Muscle of leg (tissue), 11 donors: Measurements from ENCODE around the gene TESK2. TPM values are rescaled to one million over a fixed set of nuclear protein-coding genes. Genes with fewer than 3 reads are reported as not detected.
"Not testable (repeated sequence)": the region's sequence is repeated elsewhere in the genome, so short reads cannot be mapped to it uniquely, and the experiment has no call there.

Source experiments
- DNase-seq: peaks from one replicate; pipeline ENCODE4 v3.0.0; 2013
- H3K27ac ChIP-seq: one replicate; pipeline ENCODE4 v1.5.1; 2013; ENCODE audit warnings: mild to moderate bottlenecking, low read length, control low read depth
- H3K27me3 ChIP-seq: one replicate; pipeline ENCODE4 v1.6.1; 2013; ENCODE audit warnings: low read length; ENCODE audit not compliant: control insufficient read depth, insufficient read depth
- H3K36me3 ChIP-seq: one replicate; pipeline ENCODE4 v1.6.1; 2013; ENCODE audit warnings: low read length; ENCODE audit not compliant: control insufficient read depth, insufficient read depth
- H3K4me1 ChIP-seq: one replicate; pipeline ENCODE4 v1.6.1; 2013; ENCODE audit warnings: low read length; ENCODE audit not compliant: control insufficient read depth, insufficient read depth
- H3K4me3 ChIP-seq: one replicate; pipeline ENCODE4 v1.5.1; 2013; ENCODE audit warnings: low read length, control low read depth
- H3K9me3 ChIP-seq: replicated peaks from 2 replicates; pipeline ENCODE4 v1.6.1; 2013; ENCODE audit warnings: low read depth, low read length; ENCODE audit not compliant: control insufficient read depth
- WGBS: methylation state at CpG from one replicate; pipeline ENCODE4 v1.1.5; 2013; ENCODE audit warnings: missing lambda C conversion rate; ENCODE audit not compliant: insufficient coverage; 5-methylcytosine and 5-hydroxymethylcytosine counted together
- polyA plus RNA-seq, 8 donors: library from polyadenylated mRNA; unstranded; fragments of 120-200 nt; gene quantifications; one replicate each; pipeline versions ENCODE4 v1.2.1 to v1.2.3, GENCODE V29; 2013; ENCODE audit warnings: inconsistent platforms in 1 of 8, low replicate concordance in 1 of 8; ENCODE audit not compliant: insufficient read length in 8 of 8, insufficient read depth in 1 of 8
- total RNA-seq: library from RNA; stranded (reverse); fragments of 120-200 nt; gene quantifications from one replicate; pipeline ENCODE4 v1.2.4, GENCODE V29; 2013

TESK2 gene
- total and polyA plus RNA-seq, 9 donors, result 1.3 to 3.1 (median 2.2) TPM

DNA sequence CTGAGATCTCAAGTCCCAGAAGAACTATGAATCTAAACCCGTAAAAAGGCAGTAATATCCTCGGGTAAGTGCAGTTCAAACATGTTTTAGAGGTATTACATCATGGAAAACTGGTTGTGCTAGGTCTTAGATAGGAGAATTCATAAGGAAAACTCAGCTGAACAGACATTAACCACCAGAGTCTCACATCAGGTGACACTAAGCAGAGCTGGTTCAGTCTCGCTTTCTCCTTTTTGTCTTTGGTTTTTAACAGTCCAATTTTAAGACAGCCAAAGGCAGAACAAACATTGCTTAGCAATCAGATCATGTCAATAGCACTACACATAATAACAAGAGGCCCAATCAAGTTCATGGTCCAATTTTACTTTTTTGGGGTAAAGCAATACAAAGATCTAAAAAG, 87.7 kb downstream of the TESK2 start:
- 63% methylated on average over 1 of the region's 3 CpGs for WGBS
- H3K27ac ChIP-seq, result peak overlapping the region; percentile 13
- DNase-seq, result peak; percentile 32

DNA sequence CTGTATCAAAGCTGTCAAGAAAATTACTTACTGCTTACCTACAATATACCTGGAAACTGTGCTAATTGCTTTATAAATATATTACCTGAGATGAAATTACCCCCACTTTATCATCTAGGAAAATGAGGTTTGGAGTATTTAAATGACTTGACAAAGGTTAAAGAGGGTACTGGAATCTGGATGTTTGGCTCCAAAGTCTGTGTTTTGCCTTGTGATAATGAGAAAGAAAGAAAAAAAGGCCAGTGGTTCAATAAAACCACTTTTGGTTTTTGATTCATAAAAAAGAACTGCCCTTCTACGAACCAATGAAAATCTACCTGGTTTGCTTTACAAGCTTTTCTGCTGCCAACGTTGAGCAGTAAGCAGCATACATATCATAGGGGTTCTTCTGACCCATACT, 89.4 kb downstream of the TESK2 start:
- H3K4me1 ChIP-seq, result no peaks in the 10 kb centered on the region
- no peaks in the 10 kb centered on the region for H3K27me3 ChIP-seq
- H3K9me3 ChIP-seq, result no peaks in the 10 kb centered on the region
- H3K36me3 ChIP-seq, result no peaks in the 10 kb centered on the region
- no peak overlapping the region for H3K4me3 ChIP-seq
- H3K27ac ChIP-seq, result no peak overlapping the region
- WGBS, result no CpG with 5 or more reads among the region's 2 CpGs
- no peak for DNase-seq

More for the DNA sequence above, 87.7 kb downstream of the TESK2 start:
- H3K36me3 ChIP-seq, result no peaks in the 10 kb centered on the region
- no peaks in the 10 kb centered on the region for H3K27me3 ChIP-seq
- H3K4me3 ChIP-seq, result no peak overlapping the region
- no peaks in the 10 kb centered on the region for H3K9me3 ChIP-seq
- H3K4me1 ChIP-seq, result no peaks in the 10 kb centered on the region

DNA sequence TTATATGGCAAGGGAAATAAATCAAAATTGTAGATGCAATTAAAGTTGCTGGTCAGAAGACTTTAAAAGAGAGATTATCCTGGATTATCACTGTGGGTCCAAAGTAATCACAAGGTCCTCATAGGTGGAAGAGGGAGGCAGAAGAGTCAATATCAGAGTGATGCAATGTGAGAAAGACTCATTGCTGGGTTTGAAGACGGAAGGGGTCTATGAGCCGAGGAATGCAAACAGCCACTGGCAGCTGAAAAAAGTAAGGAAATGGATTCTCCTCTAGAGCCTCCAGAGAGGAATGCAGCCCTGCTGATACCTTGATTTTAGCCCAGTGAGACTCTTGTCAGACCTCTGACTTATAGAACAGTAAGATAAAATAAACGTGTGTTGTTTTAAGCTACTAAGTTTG, 90.9 kb downstream of the TESK2 start:
- Histone ChIP-seq H3K4me3 (no peak overlapping the region), H3K9me3 (no peaks in the 10 kb centered on the region), H3K27me3 (no peaks in the 10 kb centered on the region), H3K4me1 (no peaks in the 10 kb centered on the region), H3K36me3 (no peaks in the 10 kb centered on the region), H3K27ac (no peak overlapping the region)
- DNase-seq, result no peak
- 26% methylated on average over 2 of the region's 3 CpGs for WGBS

DNA sequence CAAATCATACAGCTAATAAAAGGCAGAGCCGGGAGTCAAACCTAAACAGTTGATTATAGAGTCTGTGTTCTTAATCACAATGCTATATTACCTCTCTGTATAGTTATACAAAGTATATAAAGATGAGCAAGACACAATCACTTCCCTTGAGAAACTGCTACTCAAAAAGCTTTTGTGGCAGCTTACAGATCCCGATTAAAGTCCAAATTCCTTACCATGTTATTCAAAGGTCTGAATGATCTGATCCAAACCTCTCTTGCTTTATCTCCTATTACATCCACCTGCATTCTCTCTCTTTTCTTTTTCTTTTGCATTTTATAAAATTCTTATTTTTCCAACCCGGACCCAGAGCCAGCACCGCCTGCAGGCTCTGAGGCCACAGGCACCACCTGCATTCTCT, 93.7 kb downstream of the TESK2 start:
- no peak for DNase-seq
- H3K27ac ChIP-seq, result no peak overlapping the region
- H3K27me3 ChIP-seq, result no peaks in the 10 kb centered on the region
- no peaks in the 10 kb centered on the region for H3K36me3 ChIP-seq
- H3K4me3 ChIP-seq, result no peak overlapping the region
- 100% methylated on average over 1 of the region's 4 CpGs for WGBS
- H3K4me1 ChIP-seq, result peaks cover 4% of the 10 kb centered on the region
- no peaks in the 10 kb centered on the region for H3K9me3 ChIP-seq

DNA sequence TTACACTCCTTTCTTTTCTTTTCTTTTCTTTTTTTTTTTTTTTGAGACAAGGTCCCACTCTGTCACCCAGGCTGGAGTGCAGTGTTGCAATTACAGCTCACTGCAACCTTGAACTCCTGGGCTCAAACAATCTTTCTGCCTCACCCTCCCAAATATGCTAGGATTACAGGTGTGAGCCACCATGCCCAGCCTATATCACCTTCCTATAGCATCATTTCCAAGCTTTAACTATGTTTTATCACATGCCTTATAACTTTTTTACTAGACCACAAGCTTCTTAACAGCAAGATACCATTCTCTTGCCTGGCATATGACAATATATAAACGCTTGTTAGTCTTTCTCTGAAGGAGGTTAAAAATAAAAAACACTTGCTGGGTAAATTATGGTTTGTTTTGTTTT, 95.4 kb downstream of the TESK2 start:
- WGBS, result no CpG with 5 or more reads among the region's 1 CpG
- Histone ChIP-seq H3K4me3 (no peak overlapping the region), H3K9me3 (no peaks in the 10 kb centered on the region), H3K4me1 (peaks cover 4% of the 10 kb centered on the region), H3K27ac (no peak overlapping the region), H3K27me3 (no peaks in the 10 kb centered on the region), H3K36me3 (no peaks in the 10 kb centered on the region)
- no peak for DNase-seq

DNA sequence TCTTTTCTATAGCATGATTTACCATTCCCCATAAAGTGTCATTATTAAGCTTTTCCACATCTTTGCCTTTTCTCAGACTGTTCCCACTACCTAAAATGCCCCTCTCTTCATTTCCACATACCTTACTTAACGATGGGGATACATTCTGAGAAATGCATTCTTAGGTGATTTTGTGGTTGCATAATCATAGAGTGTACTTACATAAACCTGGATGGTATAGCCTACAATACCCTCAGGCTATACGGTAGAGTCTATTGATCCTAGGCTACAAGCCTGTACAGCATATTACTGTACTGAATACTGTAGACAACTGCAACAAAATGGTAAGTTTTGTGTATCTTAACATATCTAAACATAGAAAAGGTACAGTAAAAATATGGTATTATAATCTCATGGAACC, 95.9 kb downstream of the TESK2 start:
- WGBS, result no CpG with 5 or more reads among the region's 2 CpGs
- H3K4me1 ChIP-seq, result peaks cover 4% of the 10 kb centered on the region
- H3K27ac ChIP-seq, result no peak overlapping the region

DNA sequence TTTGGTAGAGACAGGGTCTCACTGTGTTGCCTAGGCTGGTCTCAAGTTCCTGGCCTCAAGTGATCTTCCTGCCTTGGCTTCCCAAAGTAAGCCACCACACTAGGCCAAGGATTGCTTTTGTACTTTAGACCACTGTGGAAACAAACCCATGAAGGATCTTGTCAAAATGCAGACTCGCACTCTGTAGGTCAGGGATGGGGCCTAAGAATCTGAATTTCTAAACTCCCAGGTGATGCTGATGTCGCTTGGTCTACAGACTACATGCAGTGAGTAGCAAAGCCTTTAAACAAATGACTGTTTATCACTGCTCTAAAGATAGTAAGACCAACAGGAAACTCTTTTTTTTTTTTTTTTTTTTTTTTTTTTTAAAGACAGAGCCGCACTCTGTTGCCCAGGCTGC, 96.6 kb downstream of the TESK2 start:
- H3K4me1 ChIP-seq, result peaks cover 4% of the 10 kb centered on the region
- no peaks in the 10 kb centered on the region for H3K9me3 ChIP-seq
- H3K27me3 ChIP-seq, result no peaks in the 10 kb centered on the region
- DNase-seq, result no peak
- WGBS, result 89% methylated on average over 1 of the region's 3 CpGs
- peak overlapping the region; percentile 42 for H3K27ac ChIP-seq
- H3K36me3 ChIP-seq, result no peaks in the 10 kb centered on the region
- no peak overlapping the region for H3K4me3 ChIP-seq

More for the DNA sequence above, 95.9 kb downstream of the TESK2 start:
- Histone ChIP-seq H3K36me3 (no peaks in the 10 kb centered on the region), H3K4me3 (no peak overlapping the region), H3K27me3 (no peaks in the 10 kb centered on the region), H3K9me3 (no peaks in the 10 kb centered on the region)
- no peak for DNase-seq

DNA sequence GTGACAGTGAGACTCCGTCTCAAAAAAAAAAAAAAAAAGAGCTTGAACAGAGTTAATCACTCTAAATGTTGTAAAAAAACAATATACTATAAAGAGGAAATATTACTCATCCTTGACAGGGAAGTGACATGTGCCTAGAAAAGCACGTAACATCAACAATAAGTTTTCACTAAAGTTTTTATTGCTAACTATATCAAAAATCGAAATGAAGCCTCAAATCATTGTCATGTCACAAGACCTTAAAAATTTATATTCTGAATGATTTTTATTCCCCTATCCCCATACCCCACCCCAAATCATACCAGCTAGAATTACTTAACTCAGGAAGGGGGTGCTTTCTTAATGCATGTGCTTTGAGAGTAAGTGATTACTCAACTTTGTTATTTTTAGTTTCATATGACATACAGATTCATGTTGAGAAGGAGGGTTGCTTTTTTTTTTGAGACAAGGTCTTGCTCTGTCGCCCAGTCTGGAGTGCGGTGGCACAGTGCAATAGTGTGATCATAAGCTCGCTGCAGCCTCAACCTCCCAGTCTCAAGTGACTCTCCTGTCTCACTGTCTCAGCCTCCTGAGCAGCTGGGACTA, 97.2 kb downstream of the TESK2 start:
- Histone ChIP-seq H3K27me3 (no peaks in the 10 kb centered on the region), H3K36me3 (no peaks in the 10 kb centered on the region), H3K27ac (peak overlapping the region; percentile 42), H3K4me3 (no peak overlapping the region), H3K4me1 (peaks cover 4% of the 10 kb centered on the region), H3K9me3 (no peaks in the 10 kb centered on the region)
- peak; percentile 16 for DNase-seq
- no CpG with 5 or more reads among the region's 6 CpGs for WGBS

DNA sequence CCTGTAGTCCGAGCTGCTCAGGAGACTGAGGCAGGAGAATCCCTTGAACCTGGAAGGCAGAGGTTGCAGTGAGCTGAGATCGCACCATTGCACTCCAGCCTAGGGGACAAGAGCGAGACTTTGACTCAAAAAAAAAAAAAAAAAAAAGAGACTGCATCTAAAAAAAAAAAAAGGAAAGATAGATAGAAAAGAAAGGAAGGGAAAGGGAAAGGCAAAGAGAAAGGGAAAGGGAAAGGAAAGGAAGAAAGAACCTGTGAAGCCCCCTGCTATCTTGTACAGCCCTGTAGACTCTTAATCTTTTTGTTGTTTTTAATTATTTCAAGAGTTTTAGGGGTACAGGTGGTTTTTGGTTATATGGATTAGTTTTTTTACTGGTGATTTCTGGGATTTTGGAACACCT, 104.7 kb downstream of the TESK2 start:
- Histone ChIP-seq H3K9me3 (no peaks in the 10 kb centered on the region), H3K27me3 (no peaks in the 10 kb centered on the region), H3K36me3 (no peaks in the 10 kb centered on the region), H3K4me3 (no peak overlapping the region), H3K4me1 (no peaks in the 10 kb centered on the region), H3K27ac (no peak overlapping the region)
- whole genome bisulfite sequencing, result no CpG with 5 or more reads among the region's 3 CpGs
- DNase-seq, result no peak

DNA sequence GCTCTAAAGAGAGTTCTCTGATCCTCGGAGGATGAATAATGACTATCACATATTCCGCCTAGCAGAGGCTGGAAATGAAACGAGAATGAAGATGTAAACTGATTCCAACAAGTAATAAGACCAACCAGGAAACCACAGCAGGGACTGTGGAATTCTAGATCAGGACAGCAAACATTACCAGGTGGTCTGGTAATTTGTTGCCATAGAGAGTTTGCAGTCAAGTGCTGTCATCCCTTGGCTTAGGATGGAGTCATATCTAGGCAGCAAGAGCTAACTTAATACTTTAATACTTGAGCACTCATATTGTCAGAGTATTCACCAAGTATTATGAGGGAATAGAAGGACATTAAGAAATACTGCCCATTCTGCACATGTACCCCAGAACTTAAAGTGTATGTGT, 105.7 kb downstream of the TESK2 start:
- WGBS, result no CpG with 5 or more reads among the region's 3 CpGs
- Histone ChIP-seq H3K27me3 (no peaks in the 10 kb centered on the region), H3K4me3 (no peak overlapping the region), H3K9me3 (no peaks in the 10 kb centered on the region), H3K4me1 (no peaks in the 10 kb centered on the region), H3K36me3 (no peaks in the 10 kb centered on the region), H3K27ac (no peak overlapping the region)
- peak; percentile 22 for DNase-seq

DNA sequence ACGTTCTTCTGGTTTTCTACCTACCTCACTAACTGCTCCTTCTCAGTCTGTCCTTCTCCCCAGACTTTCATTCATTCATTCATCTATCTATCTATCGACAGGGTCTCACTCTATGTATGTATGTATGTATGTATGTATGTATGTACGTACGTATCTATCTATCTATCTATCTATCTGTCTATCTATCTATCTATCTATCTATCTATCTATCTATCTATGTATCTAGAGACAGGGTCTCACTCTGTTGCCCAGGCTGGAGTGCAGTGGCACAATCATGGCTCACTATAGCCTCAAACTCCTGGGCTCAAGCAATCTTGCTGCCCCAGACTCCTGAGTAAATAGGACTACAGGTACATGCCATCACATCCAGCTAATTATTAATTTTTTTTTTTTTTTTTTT, 106.8 kb downstream of the TESK2 start:
- not testable (repeated sequence) for H3K4me1 ChIP-seq, DNase-seq, H3K36me3 ChIP-seq, H3K9me3 ChIP-seq, H3K27ac ChIP-seq, H3K4me3 ChIP-seq, H3K27me3 ChIP-seq
- 86% methylated on average over 1 of the region's 4 CpGs for WGBS
